NCI-H1105 treated with DMSO at 0.1 percent for 48 hours (cell line): ENCODE results near the gene KCNIP1.
A peak's percentile ranks its signal among the peaks of the same experiment; 100 is the strongest.

Experiments
- DNase-seq: peaks from one replicate; lab custom pipeline; 2025; lab: John Stamatoyannopoulos, UW

KCNIP1 gene

GRCh38 chr5:170508660-170509347 is 5.0 kb downstream of the KCNIP1 start:
- no peak for DNase-seq

DNA sequence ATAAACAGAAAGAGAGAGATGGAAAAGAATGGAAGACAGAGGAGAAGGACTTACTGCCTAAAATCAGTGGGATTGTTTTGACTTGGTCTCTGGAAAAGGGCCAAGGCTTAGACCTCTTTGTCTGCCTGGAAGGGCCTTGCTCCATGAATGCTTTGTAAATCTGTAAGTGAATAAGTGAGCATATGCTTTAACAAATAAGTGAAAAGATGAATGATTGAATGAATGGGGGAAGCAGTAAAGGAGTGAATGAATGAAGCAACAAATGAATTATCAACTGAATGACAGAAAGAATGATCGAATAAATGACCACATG is 5.5 kb downstream of the KCNIP1 start:
- DNase-seq = no peak

GRCh38 chr5:170510126-170510525 is 6.3 kb downstream of the KCNIP1 start:
- no peak for DNase-seq

DNA sequence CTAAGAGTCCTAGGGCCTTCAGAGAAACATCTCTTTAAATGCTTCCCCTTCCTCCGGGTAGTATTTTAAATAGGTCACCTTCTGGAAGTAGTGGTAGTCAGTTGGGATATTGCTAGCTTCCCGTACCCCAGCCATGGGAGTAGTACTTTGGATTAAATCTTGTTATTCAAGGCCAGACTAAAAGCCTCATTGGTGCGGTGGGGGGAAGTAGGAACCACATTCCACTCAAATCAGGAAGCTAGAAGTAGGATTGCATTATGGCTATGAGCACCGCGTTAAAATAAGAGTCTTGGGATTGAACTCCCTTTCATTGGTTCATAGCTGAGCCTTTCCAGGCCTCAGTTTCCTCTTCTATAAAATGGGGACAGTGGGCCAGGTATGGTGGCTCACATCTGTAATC is 6.7 kb downstream of the KCNIP1 start:
- DNase-seq = no peak

DNA sequence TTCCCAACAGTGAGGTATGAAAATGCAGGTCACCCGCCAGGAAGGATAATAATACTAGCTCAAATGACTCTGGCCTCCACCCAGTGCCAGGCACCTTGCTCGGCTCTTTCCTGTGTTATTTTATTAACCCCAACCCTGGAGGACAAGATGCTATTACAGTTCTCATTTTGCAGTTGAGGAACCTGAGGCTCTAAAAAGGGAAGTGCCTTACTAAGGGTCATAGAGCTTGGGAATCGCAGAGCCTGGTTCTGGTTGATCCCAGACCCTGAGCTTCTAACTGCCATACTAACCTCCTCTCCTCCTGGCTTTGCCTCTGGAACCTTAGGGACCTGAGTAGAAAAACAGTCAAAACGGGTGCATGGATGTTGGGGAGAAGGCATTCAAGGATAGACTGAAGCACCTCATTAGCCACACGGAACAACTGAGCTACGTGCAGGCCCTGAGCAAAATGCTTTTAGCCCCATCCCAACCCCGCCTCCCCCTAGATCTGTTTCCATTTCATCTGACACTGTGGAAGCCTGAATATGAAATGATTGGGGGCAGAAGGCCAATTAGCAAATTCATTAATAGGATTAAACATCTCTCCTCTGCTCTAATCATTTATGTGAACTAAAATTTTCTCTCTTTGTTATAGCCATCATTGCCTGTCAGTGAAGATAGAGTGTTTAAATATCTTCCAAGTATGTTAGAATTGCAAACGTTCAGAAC is 7.9 kb downstream of the KCNIP1 start:
- DNase-seq = no peak

DNA sequence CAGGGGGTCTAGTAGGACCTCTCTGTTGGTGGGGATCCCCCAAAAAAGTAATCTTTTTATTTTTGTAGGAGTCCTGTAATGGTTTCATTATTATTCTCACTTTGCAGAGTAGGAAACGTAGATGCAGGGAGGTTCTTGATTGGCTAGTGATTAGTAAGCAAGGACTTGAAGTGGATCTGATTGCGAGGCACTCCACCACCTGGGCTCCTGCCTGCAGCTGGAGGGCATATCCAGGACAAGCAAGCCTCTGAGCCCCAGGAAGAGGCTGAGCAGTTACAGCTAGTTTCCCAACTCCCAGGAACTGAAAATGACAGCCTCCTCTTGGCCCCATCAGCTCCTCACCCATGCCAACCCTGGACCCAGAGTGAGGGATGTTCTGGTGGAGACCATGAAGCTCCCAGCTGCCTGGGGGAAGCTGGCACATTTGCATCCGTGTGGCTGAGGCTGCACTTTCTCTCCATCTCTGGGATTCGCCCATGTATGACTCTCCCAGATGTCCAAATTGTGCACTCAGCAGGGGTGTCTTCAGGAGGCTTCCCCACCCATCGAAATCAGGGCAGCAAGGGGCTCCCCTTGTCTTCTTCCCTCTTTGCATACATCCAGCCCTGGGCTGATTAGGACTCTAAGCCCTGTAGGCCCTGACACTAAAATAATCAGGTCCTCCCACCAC is 10.2 kb downstream of the KCNIP1 start:
- DNase-seq = no peak

- no peak for DNase-seq
Measured at GRCh38 chr5:170517411-170517810, 13.6 kb downstream of the KCNIP1 start.

DNA sequence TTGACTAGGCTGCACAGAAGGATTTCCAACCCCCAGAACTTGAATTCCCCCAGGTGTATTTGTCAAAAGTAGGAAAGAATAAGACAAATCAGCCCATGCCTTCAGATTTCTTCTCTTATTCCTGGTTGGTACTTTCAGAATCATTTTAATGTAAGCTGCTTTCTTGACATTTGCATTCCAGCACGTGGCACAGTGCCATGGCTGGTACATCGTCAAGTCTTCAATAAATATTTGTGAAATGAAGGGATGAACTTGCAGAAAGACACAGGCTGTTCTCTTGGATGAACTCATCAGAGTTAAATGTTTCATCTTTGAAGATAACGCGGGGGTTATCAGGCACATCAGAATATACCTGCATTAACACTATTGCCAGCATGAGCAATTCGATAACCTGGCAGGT is 14.5 kb downstream of the KCNIP1 start:
- DNase-seq = no peak

GRCh38 chr5:170519549-170519948 is 15.7 kb downstream of the KCNIP1 start:
- DNase-seq = peak; percentile 23

- no peak for DNase-seq
Measured at GRCh38 chr5:170520372-170520771, 16.6 kb downstream of the KCNIP1 start.

GRCh38 chr5:170522211-170523141 is 18.7 kb downstream of the KCNIP1 start:
- peak; percentile 83 for DNase-seq

GRCh38 chr5:170523142-170523551 is 19.3 kb downstream of the KCNIP1 start:
- DNase-seq = peak; percentile 82

- DNase-seq = no peak
Measured at GRCh38 chr5:170523830-170524229, 20.0 kb downstream of the KCNIP1 start.

DNA sequence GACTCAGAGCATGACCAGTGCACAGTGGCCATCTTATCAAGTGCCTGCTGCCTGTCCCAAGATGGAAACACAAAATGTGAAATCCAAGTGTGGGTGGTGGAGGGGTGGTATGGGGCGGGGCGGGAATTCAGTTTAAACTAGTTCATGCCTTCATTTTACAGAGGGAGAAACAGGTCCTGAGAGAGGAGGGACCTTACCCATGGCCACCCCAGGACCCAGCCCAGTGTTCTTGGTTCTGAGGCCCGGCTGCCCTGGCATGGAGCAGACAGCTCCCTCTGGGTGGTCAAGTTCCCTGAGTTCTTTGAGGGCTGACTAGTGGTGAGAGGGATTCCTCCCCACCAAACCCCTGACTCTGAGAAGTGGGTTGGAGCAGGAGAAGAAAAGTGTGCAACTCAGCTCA is 20.8 kb downstream of the KCNIP1 start:
- no peak for DNase-seq

GRCh38 chr5:170525470-170526211 is 21.8 kb downstream of the KCNIP1 start:
- DNase-seq = no peak

GRCh38 chr5:170527991-170528390 is 24.2 kb downstream of the KCNIP1 start:
- DNase-seq = no peak

DNA sequence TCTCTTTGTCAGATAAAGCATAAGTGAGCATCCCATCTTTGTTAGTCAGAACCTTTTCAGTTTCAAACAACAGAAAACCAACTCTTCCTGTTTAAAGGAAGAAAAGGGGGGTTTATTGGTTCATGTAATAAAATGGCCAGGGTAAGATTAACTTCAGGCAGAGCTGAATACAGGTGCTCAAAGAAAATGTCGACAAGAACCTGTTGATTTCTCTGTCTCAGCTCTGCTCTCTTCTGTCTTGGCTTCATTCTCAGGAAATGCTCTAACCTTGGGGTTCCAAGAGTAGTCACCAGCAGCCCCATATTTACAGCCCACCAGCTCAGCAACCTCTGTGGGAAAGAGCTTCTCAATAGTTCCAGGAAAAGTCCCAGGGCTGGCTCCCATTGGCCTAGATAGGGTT is 25.2 kb downstream of the KCNIP1 start:
- no peak for DNase-seq

DNA sequence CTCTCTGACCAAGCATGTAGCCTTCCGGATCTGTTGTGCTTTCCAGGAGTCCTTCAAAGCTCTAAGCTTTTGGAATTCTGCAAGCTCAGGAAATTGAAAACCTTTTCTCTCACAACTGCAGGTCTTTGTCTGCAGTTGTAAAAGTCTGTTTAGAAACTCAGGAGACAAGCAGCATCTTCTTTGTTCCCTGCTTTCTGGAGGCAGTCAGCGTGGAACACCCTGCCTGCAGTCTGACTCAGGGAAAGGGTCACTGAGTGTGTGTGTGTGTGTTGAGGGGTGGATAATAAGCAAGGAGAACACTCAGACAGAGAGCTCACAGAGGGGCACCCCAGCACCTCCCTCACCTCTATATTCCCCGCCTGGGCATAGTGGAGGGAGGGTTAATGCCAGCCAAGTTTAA is 29.1 kb downstream of the KCNIP1 start:
- DNase-seq = no peak

- DNase-seq = no peak
Measured at GRCh38 chr5:170533383-170533782, 29.6 kb downstream of the KCNIP1 start.

- DNase-seq = no peak
Measured at GRCh38 chr5:170534177-170534576, 30.4 kb downstream of the KCNIP1 start.

DNA sequence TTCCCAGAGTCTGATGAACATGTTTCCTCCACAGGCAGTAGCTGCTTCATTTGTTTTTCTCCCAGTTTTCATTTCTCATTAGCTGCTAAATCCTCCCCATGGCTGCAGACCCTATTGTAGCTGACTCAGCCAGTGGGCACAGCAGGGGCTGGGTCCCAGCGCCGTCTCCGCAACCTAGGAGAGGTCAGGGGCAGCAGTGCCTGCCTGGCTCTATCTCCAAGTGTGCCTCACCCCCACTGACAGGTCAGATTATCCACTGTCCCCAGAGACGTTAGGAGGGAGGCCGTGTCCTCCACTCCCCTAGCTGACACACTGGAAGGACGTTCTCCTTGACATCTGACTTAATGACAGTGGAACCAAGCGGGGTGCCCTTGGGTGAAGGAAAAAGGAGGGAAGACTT is 31.1 kb downstream of the KCNIP1 start:
- no peak for DNase-seq

GRCh38 chr5:170536525-170536924 is 32.7 kb downstream of the KCNIP1 start:
- no peak for DNase-seq
